Measurements from ENCODE around the gene STX16.

DNA sequence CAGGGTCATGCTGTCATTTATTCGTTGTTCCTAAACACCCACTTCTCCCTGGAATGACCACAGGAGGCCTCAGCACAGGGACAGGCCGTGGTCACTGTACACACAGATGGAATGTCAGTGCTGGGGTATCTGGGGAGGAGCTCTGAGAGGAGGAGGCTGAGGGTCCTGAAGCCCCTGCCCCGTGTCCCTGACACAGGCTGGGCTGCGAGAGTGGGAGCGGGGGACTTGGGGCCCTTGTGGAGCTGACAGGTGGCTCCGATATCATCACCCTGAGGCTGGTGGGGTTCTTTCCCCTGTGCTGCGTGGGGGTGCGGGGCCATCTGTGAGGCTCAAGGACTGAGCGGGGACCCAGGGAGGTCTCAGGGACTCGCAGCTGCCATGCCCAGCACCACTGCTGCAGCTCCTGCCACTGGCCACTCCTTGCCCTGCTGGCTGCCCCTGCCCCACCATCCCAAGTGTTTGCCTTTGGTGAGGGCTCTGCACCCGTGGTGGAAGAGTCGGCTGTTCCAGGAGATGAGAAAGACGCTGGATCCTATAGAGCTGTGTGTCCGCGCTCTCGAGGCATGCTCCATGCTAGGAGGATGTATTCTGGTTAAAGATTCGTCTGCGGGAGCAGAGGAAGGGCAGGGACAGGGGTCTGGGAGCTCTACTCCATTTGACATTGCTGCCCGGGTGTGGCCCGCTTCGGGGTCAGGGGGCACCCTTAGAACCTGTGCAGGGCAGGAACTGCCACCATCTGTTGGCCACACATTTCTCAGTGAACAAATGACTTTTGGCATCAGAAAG lies 60.4 kb downstream of the STX16 start:
- no peak for TF ChIP-seq CTCF (IDR thresholded peaks at IDR 0.05)
- no peak for TF ChIP-seq POLR2A (IDR thresholded peaks at IDR 0.05)
